Measurements from ENCODE around the gene OTX2. TPM values are rescaled to one million over a fixed set of nuclear protein-coding genes. Genes with fewer than 3 reads are reported as not detected.

OTX2 gene
- total and polyA plus RNA-seq, 2 of the 4 experiments (the other 2 are of a cell fraction), result not detected

- Histone ChIP-seq H3K23ac (ENCODE audit: low read depth, low read length) (no peak overlapping the region), H2AK5ac (ENCODE audit: low read depth, low read length) (no peak overlapping the region), H3K4me2 (ENCODE audit: low read depth, low read length) (no peak overlapping the region), H4K20me1 (ENCODE audit: insufficient read depth, low read length) (no peaks in the 10 kb centered on the region), H2BK15ac (ENCODE audit: low read depth, low read length) (no peak overlapping the region), H2AFZ (replicated peaks; ENCODE audit: low read length, poor library complexity) (no peak overlapping the region), H3K18ac (ENCODE audit: low read depth, low read length) (no peak overlapping the region), H4K5ac (ENCODE audit: low read depth, low read length) (no peak overlapping the region), H4K8ac (ENCODE audit: low read depth in 2 of 2, low read length in 2 of 2) (no peak overlapping the region), H3K4ac (ENCODE audit: low read depth, low read length) (no peak overlapping the region), H3K56ac (ENCODE audit: extremely low read depth, insufficient read depth, low read length) (no peak overlapping the region), H3K9ac (ENCODE audit: low read depth, low read length) (no peak overlapping the region), H3K4me3 (ENCODE audit: insufficient read depth, low read depth, low read length) (no peak overlapping the region), H2BK20ac (ENCODE audit: low read depth, low read length) (no peak overlapping the region), H4K91ac (ENCODE audit: insufficient read depth, low read depth, low read length) (no peak overlapping the region), H3K27me3 (ENCODE audit: control insufficient read depth, insufficient read depth, low read length) (no peaks in the 10 kb centered on the region), H3K36me3 (ENCODE audit: control insufficient read depth, insufficient read depth, low read length) (no peaks in the 10 kb centered on the region), H3K9me1 (ENCODE audit: insufficient read depth, low read length) (no peaks in the 10 kb centered on the region), H3K9me3 (ENCODE audit: control insufficient read depth, insufficient read depth, low read length) (no peaks in the 10 kb centered on the region), H3K4me1 (ENCODE audit: control insufficient read depth, insufficient read depth, low read length) (no peaks in the 10 kb centered on the region), H3K27ac (ENCODE audit: insufficient read depth, low read length) (no peak overlapping the region), H3K14ac (replicated peaks; ENCODE audit: low read depth, low read length) (no peak overlapping the region), H2AK9ac (replicated peaks; ENCODE audit: low read depth, low read length, poor library complexity) (no peak overlapping the region), H2BK5ac (ENCODE audit: low read depth, low read length, poor library complexity, severe bottlenecking) (no peak overlapping the region), H2BK120ac (ENCODE audit: low read depth, low read length) (no peak overlapping the region), H3K79me1 (ENCODE audit: low read depth in 1 of 2, low read length in 2 of 2) (no peaks in the 10 kb centered on the region)
- no CpG with 5 or more reads among the region's 3 CpGs for WGBS, 2 experiments (ENCODE audit: extremely low coverage in 2 of 2, insufficient read length in 1 of 2)
- in situ Hi-C loops (cut with MboI; ENCODE audit: low sequenced_read_pairs), result no loop called here
- no peak for TF ChIP-seq USF2 (IDR thresholded peaks at IDR 0.05; ENCODE audit: low read depth, low read length)
- no peak for TF ChIP-seq MXI1 (IDR thresholded peaks at IDR 0.05; ENCODE audit: borderline replicate concordance, low read depth, low read length)
- TF ChIP-seq CHD1 (IDR thresholded peaks at IDR 0.05; ENCODE audit: low read depth, low read length), result no peak
- no peak for TF ChIP-seq CTCF (conservative IDR thresholded peaks at IDR 0.05; ENCODE audit: low read depth, low read length)
- no peak for TF ChIP-seq SMC3 (IDR thresholded peaks at IDR 0.05; ENCODE audit: low read depth, low read length)
- TF ChIP-seq RCOR1 (IDR thresholded peaks at IDR 0.05; ENCODE audit: insufficient replicate concordance, low read length), result no peak
- no peak for TF ChIP-seq NFE2L2 (IDR thresholded peaks at IDR 0.05; ENCODE audit: low read depth, low read length)
- no peak for TF ChIP-seq ELK1 (IDR thresholded peaks at IDR 0.05; ENCODE audit: borderline replicate concordance, low read depth, low read length)
- TF ChIP-seq RFX5 (IDR thresholded peaks at IDR 0.05; ENCODE audit: low read depth, low read length), result no peak
- no peak for TF ChIP-seq MAFK (IDR thresholded peaks at IDR 0.05; ENCODE audit: low read depth, low read length)
- TF ChIP-seq BHLHE40 (IDR thresholded peaks at IDR 0.05; ENCODE audit: low read depth, low read length), result no peak
- no peak for DNase-seq
- dilution Hi-C loops (cut with HindIII; ENCODE audit: low sequenced_read_pairs, unreplicated experiment), result no loop called here
- intact Hi-C loops (cut with micrococcal nuclease), result no loop called here
- no peak for ATAC-seq (ENCODE audit: low read depth)
- ChIA-PET POLR2A (ENCODE audit: unreplicated experiment) (no interaction called here), CTCF (interaction anchor here (1.5 kb wide), 1 partner anchor 27 kb away, joined by 3 read pairs; no protein-coding TSS in a partner anchor)
- BruUV-seq (replicated peaks), result no TSS peak
These were observed 31.3 kb upstream of the OTX2 start for GRCh38 chr14:56841611-56842010.

Measured in IMR-90 (cell line).